ENCODE measurements around the gene PLEKHH1.

The PLEKHH1 gene

GRCh38 chr14:67638642-67639041, 105.6 kb downstream of the PLEKHH1 start:
- no peak for DNase-seq

Data from NCI-H1105 (cell line).